Ishikawa (cell line): ENCODE measurements around the gene SIRT3.
A peak's percentile ranks its signal among the peaks of the same experiment; 100 is the strongest.

Experiments used
- RAD21 ChIP-seq: IDR thresholded peaks from 2 replicates; pipeline ENCODE4 v1.6.1; 2012; ENCODE audit warnings: low read depth
- TAF1 ChIP-seq: IDR thresholded peaks from 2 replicates; pipeline ENCODE4 v1.6.1; 2012; ENCODE audit warnings: low read depth, mild to moderate bottlenecking
- ZBTB7A ChIP-seq: IDR thresholded peaks from 2 replicates; pipeline ENCODE4 v1.6.1; 2012; ENCODE audit warnings: low read depth

GRCh38 chr11:236774-237767 lies 929 bp upstream of the SIRT3 start, which contains the start of gene PSMD13:
- TF ChIP-seq RAD21 (no peak), TAF1 (peak; percentile 78), ZBTB7A (peak; percentile 56; the same call in 1 of the 2 replicates)
